ENCODE data around the gene AHCYL2.

GRCh38 chr7:129427526-129428045, 202.8 kb downstream of the AHCYL2 start:
- TF ChIP-seq CTCF (conservative IDR thresholded peaks at IDR 0.05; ENCODE audit: low read length) (no peak), EZH2phosphoT487 (IDR thresholded peaks at IDR 0.05; ENCODE audit: borderline replicate concordance) (no peak)

Measured in Loucy (cell line).